ENCODE results near the gene CDK4.
"Not testable (repeated sequence)": the region's sequence is repeated elsewhere in the genome, so short reads cannot be mapped to it uniquely, and the experiment has no call there.

Gene CDK4

GRCh38 chr12:57751788-57752667 is at the start of gene CDK4:
CDK4 (minus strand) TSS chr12:57752310; CDS start chr12:57751717, 593 bp downstream.
- peak; percentile 96 to 98 for DNase-seq (ENCODE audit: low read depth in 2 of 2)

GRCh38 chr12:57800965-57801364 is 48.9 kb upstream of the CDK4 start:
- DNase-seq (ENCODE audit: low read depth in 2 of 2) = no peak

DNA sequence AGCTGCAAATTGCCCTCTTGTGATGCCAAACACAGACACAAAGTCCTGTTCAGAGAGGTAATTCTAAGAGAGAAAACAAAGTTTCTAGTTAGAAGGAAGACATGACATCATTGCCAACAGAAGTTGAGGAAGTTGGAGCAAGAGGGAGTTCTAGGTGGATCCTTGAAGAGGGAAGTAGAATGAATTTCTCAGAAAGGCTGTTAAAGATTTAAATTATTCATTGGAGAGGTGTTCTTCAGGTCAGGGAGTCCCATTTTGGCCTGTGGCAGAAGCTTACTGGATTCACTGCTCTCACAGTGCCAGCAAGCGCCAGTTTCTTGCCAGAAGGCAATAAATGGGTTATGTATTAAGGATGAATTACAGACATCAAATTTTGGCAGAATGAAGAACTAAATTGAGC is 45.8 kb upstream of the CDK4 start:
- DNase-seq (ENCODE audit: low read depth in 2 of 2) = no peak

GRCh38 chr12:57796996-57797395 is 44.9 kb upstream of the CDK4 start:
- DNase-seq (ENCODE audit: low read depth in 2 of 2) = no peak

DNA sequence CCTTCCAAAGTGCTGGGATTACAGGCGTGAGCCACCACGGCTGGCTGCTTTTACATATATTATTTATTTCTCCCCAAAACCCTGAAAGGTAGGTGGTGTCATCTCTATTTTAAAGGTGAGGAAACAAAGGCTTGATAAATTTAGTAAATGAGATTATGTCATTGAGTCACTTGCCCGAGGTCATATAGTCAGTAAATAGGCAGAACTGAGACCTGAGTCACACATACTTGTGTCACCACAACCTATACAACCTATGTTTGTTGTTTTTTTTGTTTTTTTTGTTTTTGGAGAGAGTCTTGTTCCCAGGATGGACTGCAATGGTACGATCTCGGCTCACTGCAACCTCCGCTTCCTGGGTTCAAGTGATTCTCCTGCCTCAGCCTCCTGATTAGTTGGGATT is 43.2 kb upstream of the CDK4 start:
- no peak for DNase-seq (ENCODE audit: low read depth in 2 of 2)

DNA sequence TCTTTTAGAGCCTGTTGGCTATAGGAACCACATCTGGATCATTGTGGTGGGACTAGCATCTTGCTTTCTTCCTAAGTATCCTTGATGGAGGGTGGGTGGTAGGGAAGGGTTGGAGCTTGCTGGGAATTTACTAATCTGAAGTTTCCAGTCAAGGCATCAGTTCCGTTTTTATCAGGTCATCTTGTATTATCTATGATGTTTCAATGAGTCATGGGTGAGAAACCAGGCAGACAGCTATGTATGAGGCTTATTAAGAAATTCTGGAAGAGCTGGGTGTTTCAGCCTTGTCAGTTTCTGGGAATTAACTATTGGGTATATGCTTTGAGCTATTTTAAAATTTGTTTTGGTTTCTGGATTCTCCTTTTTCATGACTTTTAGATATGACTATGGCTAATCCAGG is 41.8 kb upstream of the CDK4 start:
- DNase-seq (ENCODE audit: low read depth in 2 of 2) = no peak

GRCh38 chr12:57783861-57784260 is 31.8 kb upstream of the CDK4 start:
- DNase-seq (ENCODE audit: low read depth in 2 of 2) = no peak

DNA sequence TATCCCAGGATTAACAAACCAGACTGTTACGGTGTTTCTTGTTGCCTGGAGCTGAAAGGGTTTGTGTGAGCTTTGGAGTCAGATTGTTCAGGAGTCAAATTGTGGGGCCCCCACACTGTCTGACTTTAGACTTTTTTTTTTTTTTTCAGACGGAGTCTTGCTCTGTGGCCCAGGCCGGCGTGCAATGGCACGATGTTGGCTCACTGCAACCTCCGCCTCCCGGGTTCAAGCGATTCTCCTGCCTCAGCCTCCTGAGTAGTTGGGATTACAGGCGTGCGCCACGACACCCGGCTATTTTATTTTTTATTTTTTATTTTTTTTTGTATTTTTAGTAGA is 31.3 kb upstream of the CDK4 start:
- no peak for DNase-seq (ENCODE audit: low read depth in 2 of 2)

DNA sequence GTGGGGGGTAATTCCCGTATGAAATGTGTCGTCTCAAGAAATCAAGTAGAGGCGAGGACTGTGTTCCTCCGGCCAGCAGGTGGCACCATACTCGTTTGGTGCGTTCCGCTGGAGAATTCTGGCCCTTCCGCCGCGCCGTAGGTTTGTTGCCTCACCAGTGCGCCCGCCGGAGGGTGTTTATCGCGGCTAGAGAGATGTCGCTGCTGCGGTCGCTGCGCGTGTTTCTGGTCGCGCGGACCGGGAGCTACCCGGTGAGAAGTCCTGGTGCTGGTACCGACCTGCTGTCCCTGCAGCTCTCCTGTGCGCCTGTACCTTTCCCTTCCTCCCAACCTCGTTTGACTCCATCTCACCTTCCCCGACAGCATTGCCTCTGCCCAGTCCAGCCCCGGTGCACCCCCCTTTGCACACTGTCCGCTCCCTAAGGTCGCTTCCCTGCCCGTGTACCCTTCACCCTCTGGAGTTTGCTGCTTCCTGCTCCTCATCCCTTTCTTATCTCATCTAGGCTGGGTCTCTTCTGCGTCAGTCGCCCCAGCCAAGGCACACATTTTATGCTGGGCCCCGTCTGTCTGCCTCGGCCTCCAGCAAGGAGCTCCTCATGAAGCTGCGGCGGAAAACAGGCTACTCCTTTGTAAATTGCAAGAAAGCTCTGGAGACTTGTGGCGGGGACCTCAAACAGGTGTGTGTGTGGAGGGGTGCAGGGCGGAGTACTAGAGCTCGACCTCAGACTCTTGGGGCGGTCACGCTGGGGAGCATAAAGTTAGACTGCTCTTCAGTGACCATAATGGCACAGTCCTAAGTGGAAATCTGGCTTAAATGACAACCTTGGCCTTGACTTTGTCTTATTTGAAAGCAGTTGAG is 30.7 kb upstream of the CDK4 start, which contains the start of gene TSFM:
Gene TSFM (plus strand): TSS at position 180 of the 858 bp plus-strand sequence. CDS start 15 bp downstream, at position 195.
- peak; percentile 95 to 96 for DNase-seq (ENCODE audit: low read depth in 2 of 2)

GRCh38 chr12:57782243-57782607 is 30.1 kb upstream of the CDK4 start:
- no peak for DNase-seq (ENCODE audit: low read depth in 2 of 2)

- DNase-seq (ENCODE audit: low read depth in 2 of 2) = no peak
Measured at GRCh38 chr12:57781801-57782200, 29.7 kb upstream of the CDK4 start.

DNA sequence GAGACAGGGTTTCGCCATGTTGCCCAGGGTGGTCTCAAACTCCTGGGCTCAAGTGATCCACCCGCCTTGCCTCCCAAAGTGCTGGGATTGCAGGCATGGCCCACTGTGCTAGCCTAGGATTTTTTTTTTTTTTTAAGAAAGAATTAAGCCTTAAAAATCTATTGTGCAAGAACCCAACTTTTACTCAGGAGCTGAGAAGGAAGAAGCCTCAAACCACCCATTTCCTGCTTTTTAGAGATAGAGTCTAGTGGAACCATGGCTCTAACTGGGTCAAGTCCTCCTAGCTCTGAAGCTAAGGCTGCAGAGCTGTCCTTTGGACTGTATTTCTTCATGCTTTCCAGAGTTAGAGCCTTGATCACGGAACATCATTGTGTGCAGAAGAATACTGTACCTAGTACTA is 29.1 kb upstream of the CDK4 start:
- no peak for DNase-seq (ENCODE audit: low read depth in 2 of 2)

- no peak for DNase-seq (ENCODE audit: low read depth in 2 of 2)
Measured at GRCh38 chr12:57780284-57780897, 28.3 kb upstream of the CDK4 start.

DNA sequence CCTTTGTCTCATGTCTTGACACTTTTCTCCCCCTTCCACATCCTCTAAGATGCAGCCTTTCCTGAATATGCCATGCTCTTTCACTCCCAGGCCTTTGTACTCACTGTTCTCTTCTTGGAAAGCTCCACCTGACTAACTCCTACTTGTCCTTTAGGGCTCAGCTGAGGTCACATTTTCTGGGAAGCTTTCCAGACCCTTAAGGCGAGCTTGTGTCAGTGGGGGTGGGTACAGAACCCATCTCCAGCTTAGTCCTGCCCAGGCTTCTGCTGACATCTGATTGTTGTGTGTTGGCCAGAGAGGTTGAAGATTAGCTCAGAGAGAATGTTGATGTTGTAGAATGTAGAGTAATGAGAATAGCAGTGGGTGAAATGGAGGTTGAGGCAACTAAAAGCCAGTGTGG is 27.6 kb upstream of the CDK4 start:
- no peak for DNase-seq (ENCODE audit: low read depth in 2 of 2)

DNA sequence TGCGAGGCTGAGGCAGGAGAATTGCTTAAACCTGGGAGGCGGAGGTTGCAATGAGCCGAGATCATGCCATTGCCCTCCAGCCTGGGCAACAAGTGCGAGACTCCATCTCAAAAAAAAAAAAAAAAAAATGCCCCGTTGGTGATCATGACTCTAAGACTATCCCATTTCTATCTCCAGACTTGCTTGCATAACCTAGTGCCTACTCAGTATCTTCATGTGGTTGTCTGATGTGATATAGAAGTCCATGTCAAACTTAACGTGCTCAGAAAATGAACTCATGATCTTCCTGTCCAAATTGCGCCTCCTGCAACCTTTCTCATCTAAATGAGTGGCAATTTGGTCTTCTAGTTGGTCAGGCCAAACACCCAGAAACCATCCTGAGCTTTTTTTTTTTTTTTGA is 25.8 kb upstream of the CDK4 start:
- DNase-seq (ENCODE audit: low read depth in 2 of 2) = no peak

GRCh38 chr12:57777367-57777766 is 25.3 kb upstream of the CDK4 start:
- DNase-seq (ENCODE audit: low read depth in 2 of 2) = no peak

DNA sequence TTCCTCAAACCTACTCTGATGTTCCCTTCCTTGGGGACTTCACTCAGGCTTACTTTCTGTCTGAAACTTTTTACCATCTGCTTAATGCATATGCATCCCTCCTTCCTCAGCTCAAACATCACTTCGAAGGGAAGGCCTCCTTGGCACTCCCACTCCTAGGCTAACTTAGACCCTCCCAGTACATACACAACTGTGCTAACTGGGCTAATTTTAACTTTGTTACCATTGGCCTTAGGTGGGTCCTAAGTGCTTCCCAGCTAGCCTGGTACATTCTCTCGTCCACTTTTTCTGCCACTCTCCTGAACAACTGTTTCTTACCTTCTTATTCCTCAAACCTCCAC is 24.1 kb upstream of the CDK4 start:
- no peak for DNase-seq (ENCODE audit: low read depth in 2 of 2)

- DNase-seq (ENCODE audit: low read depth in 2 of 2) = no peak
Measured at GRCh38 chr12:57775563-57776246, 23.6 kb upstream of the CDK4 start.

DNA sequence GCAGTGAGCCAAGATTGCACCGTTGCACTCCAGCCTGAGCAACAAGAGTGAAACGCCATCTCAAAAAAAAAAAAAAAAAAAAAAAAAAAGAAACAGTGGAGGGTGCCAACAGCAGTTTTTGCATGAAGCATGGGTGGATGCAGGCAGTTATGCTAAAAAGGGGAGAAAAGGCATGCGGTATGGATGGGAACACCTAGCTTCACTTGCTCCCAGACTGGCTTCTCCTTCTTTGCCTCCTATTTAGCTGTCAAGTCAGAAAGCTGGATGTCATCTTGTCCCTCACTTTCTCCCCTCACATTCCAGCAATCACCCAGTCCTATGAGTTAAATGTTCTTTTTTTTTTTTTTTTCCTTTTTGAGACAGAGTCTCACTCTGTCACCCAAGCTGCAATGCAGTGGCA is 22.9 kb upstream of the CDK4 start:
- DNase-seq (ENCODE audit: low read depth in 2 of 2) = no peak

DNA sequence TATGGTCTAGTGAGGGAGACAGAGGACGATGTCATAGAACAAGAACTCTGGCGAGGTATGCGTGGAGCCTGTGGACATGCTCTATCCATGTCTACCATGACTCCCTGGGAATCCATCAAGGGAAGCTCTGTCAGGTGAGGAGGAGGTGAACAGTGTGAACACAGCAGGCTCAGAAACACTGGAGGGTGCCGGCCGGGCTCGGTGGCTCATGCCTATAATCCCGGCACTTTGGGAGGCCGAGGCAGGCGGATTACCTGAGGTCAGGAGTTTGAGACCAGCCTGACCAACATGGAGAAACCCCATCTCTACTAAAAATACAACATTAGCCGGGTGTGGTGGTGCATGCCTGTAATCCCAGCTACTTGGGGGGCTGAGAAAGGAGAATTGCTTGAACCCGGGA is 22.5 kb upstream of the CDK4 start:
- DNase-seq (ENCODE audit: low read depth in 2 of 2) = not testable (repeated sequence)

- no peak for DNase-seq (ENCODE audit: low read depth in 2 of 2)
Measured at GRCh38 chr12:57772429-57773322, 20.6 kb upstream of the CDK4 start, which contains the start of gene EEF1AKMT3. EEF1AKMT3 (plus strand) TSS chr12:57772614; CDS start chr12:57772725, 111 bp downstream.
